Activated CD8-positive, alpha-beta memory T cell treated with anti-CD3 and anti-CD28 coated beads, Interleukin-2, amount 10 ng/mL, durations not matched to agents 7 days and 5 days (primary cell): ENCODE measurements around the gene MSH3. TPM values are rescaled to one million over a fixed set of nuclear protein-coding genes. Genes with fewer than 3 reads are reported as not detected.
"Not testable (repeated sequence)": the region's sequence is repeated elsewhere in the genome, so short reads cannot be mapped to it uniquely, and the experiment has no call there.

Source experiments
- ATAC-seq: fragments of 150-1000 bp; cut with Tn5 transposase; one replicate; pipeline ENCODE4 v1.10.0; 2021; ENCODE audit warnings: moderate library complexity
- CTCF ChIA-PET: fragments of 350-600 bp; sonication (Branson Sonifier 250); formaldehyde crosslinking; loops from one replicate; lab custom pipeline; 2021; ENCODE audit warnings: antibody characterized with exemption; lab: Charles Lee
- DNase-seq: peaks from one replicate; pipeline ENCODE4 v3.0.0-alpha.2; 2020
- H3K27ac Mint-ChIP-seq: one replicate; pipeline ENCODE4 v1.8.0; 2021; ENCODE audit warnings: mild to moderate bottlenecking, mixed read lengths
- H3K27me3 Mint-ChIP-seq: one replicate; pipeline ENCODE4 v1.8.0; 2021; ENCODE audit warnings: mixed read lengths
- H3K36me3 Mint-ChIP-seq: one replicate; pipeline ENCODE4 v1.8.0; 2021; ENCODE audit warnings: mild to moderate bottlenecking, mixed read lengths
- H3K4me1 Mint-ChIP-seq: one replicate; pipeline ENCODE4 v1.8.0; 2021; ENCODE audit warnings: mixed read lengths
- H3K4me3 Mint-ChIP-seq: one replicate; pipeline ENCODE4 v1.8.0; 2021; ENCODE audit warnings: mild to moderate bottlenecking, moderate library complexity, mixed read lengths
- H3K9me3 Mint-ChIP-seq: one replicate; pipeline ENCODE4 v1.8.0; 2022; ENCODE audit warnings: low read depth, mixed read lengths
- total RNA-seq, 2 experiments: library from RNA; stranded (reverse); gene quantifications; one replicate each; pipeline ENCODE4 v1.2.3, GENCODE V29; 2021

Gene MSH3
- total RNA-seq, 2 experiments from 2014 or later = 22.3 to 26.3 TPM

DNA sequence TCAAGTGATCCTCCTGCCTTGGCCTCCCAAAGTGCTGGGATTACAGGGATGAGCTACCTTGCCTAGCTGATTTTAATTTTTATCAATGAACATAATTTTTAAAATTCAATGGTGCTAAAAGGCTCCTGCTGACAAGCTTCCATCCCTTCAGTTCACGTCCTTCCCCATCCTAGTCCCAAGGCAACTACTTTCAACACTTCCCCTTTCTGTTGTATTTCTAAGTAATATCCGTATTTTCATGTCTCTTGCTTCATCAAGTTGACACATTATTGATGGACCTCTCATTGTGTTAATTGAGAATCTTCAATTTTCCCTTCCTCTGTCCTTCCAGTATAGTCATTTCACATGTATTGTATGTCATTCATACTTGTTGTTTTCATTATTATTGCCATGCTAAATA, 211.9 kb downstream of the MSH3 start:
- Mint-ChIP-seq H3K9me3 (no peaks in the 10 kb centered on the region), H3K27me3 (no peaks in the 10 kb centered on the region), H3K36me3 (peaks cover 49% of the 10 kb centered on the region), H3K4me3 (no peak overlapping the region), H3K4me1 (peaks cover 45% of the 10 kb centered on the region), H3K27ac (no peak overlapping the region)
- CTCF ChIA-PET = no interaction called here
- DNase-seq (no peak), ATAC-seq (no peak)

DNA sequence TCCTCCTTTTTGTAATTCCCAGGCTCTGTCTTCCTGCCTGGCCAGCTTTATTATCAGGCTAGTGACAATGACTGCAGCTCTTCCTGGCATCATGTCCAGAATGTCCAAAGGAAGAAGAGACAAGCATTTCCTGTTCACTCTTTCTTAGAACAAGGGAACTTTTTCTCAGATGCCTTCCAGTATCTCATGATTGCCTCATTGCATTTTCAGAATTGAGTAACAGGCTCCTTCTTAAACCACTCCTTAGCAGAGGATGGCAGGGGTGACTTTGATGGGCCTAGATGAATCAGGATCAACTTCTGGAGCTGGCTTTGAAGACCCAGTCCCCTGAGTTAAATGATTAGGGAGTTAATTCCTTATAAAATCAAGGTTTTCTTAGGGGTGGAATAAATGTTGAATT, 212.8 kb downstream of the MSH3 start:
- DNase-seq (no peak), ATAC-seq (peak; percentile 65)
- Mint-ChIP-seq H3K9me3 (no peaks in the 10 kb centered on the region), H3K27ac (no peak overlapping the region), H3K4me3 (no peak overlapping the region), H3K27me3 (no peaks in the 10 kb centered on the region), H3K4me1 (peaks cover 47% of the 10 kb centered on the region), H3K36me3 (peaks cover 56% of the 10 kb centered on the region)
- CTCF ChIA-PET = no interaction called here

GRCh38 chr5:80870442-80870841, 216.0 kb downstream of the MSH3 start:
- DNase-seq (no peak), ATAC-seq (no peak)
- Mint-ChIP-seq H3K36me3 (peaks cover 63% of the 10 kb centered on the region), H3K27me3 (no peaks in the 10 kb centered on the region), H3K4me1 (peaks cover 30% of the 10 kb centered on the region), H3K27ac (no peak overlapping the region), H3K9me3 (no peaks in the 10 kb centered on the region), H3K4me3 (no peak overlapping the region)
- CTCF ChIA-PET = no interaction called here

- Mint-ChIP-seq H3K27me3 (no peaks in the 10 kb centered on the region), H3K4me3 (no peak overlapping the region), H3K4me1 (peaks cover 23% of the 10 kb centered on the region), H3K27ac (no peak overlapping the region), H3K9me3 (no peaks in the 10 kb centered on the region), H3K36me3 (peaks cover 61% of the 10 kb centered on the region)
- DNase-seq = peak; percentile 43
- ATAC-seq = peak; percentile 60
- CTCF ChIA-PET = no interaction called here
Measured at GRCh38 chr5:80871541-80871961, 217.1 kb downstream of the MSH3 start.

GRCh38 chr5:80874162-80874561, 219.7 kb downstream of the MSH3 start:
- Mint-ChIP-seq H3K4me3 (no peak overlapping the region), H3K4me1 (peaks cover 8% of the 10 kb centered on the region), H3K9me3 (no peaks in the 10 kb centered on the region), H3K36me3 (peaks cover 53% of the 10 kb centered on the region), H3K27me3 (no peaks in the 10 kb centered on the region), H3K27ac (no peak overlapping the region)
- CTCF ChIA-PET = no interaction called here
- ATAC-seq (no peak), DNase-seq (no peak)

- DNase-seq (no peak), ATAC-seq (no peak)
- no peak overlapping the region for H3K27ac Mint-ChIP-seq
- H3K36me3 Mint-ChIP-seq = peaks cover 48% of the 10 kb centered on the region
- no peaks in the 10 kb centered on the region for H3K27me3 Mint-ChIP-seq
- no peaks in the 10 kb centered on the region for H3K4me1 Mint-ChIP-seq
- CTCF ChIA-PET = no interaction called here
- no peaks in the 10 kb centered on the region for H3K9me3 Mint-ChIP-seq
- H3K4me3 Mint-ChIP-seq = no peak overlapping the region
Measured at GRCh38 chr5:80877592-80877991, 223.1 kb downstream of the MSH3 start.

GRCh38 chr5:80881726-80882125, 227.3 kb downstream of the MSH3 start:
- H3K9me3 Mint-ChIP-seq = no peaks in the 10 kb centered on the region
- H3K4me3 Mint-ChIP-seq = no peak overlapping the region
- H3K36me3 Mint-ChIP-seq = peaks cover 33% of the 10 kb centered on the region
- no peak for ATAC-seq
- CTCF ChIA-PET = no interaction called here
- peaks cover 10% of the 10 kb centered on the region for H3K4me1 Mint-ChIP-seq
- H3K27ac Mint-ChIP-seq = no peak overlapping the region
- H3K27me3 Mint-ChIP-seq = no peaks in the 10 kb centered on the region
- no peak for DNase-seq

GRCh38 chr5:80883390-80883789, 228.9 kb downstream of the MSH3 start:
- H3K36me3 Mint-ChIP-seq = peaks cover 26% of the 10 kb centered on the region
- CTCF ChIA-PET = interaction anchor here (0.6 kb wide), 2 partner anchors 393 to 1409 kb away, joined by 3 read pairs; no protein-coding TSS in a partner anchor
- DNase-seq, H3K27ac Mint-ChIP-seq, H3K4me3 Mint-ChIP-seq, H3K27me3 Mint-ChIP-seq, H3K9me3 Mint-ChIP-seq, ATAC-seq: not testable (repeated sequence)
- H3K4me1 Mint-ChIP-seq = peaks cover 10% of the 10 kb centered on the region

DNA sequence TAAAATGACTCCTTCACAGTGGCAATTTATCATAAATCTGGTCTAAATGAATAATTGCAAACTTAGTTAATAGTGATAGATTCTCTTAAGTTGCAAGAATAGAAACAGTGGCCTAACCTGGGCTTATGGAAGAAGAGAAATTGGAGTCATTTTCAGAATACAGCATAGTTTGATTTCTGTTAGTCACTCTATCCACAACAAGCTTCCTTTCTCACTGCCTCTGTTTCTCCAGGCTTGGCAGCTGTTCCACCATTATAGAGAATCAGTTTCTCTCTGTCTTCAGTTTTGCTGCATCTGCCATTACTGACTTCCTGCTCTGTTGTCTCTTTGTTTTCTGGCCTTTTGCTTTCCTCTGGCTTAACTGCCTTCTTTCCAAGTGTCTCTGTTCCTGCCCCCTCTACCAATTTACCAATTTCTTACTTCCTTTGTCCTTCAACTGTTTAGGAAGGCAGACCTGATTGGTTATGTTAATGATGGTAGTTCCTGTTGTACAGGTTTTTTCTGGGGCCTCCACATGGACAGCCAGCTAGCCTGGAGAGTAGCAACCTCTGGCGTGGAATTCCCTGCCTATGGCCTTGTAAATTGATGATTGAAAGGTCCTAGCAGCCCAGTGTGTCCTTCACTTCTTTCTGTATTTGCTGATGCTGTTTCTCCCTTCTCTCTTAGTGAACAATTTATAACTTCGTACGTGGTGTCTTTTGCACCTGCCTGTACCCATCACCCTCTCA, 229.8 kb downstream of the MSH3 start:
- CTCF ChIA-PET = no interaction called here
- DNase-seq = no peak
- H3K9me3 Mint-ChIP-seq = no peaks in the 10 kb centered on the region
- peaks cover 26% of the 10 kb centered on the region for H3K36me3 Mint-ChIP-seq
- no peak overlapping the region for H3K4me3 Mint-ChIP-seq
- no peak overlapping the region for H3K27ac Mint-ChIP-seq
- H3K27me3 Mint-ChIP-seq = no peaks in the 10 kb centered on the region
- H3K4me1 Mint-ChIP-seq = peaks cover 10% of the 10 kb centered on the region
- no peak for ATAC-seq

DNA sequence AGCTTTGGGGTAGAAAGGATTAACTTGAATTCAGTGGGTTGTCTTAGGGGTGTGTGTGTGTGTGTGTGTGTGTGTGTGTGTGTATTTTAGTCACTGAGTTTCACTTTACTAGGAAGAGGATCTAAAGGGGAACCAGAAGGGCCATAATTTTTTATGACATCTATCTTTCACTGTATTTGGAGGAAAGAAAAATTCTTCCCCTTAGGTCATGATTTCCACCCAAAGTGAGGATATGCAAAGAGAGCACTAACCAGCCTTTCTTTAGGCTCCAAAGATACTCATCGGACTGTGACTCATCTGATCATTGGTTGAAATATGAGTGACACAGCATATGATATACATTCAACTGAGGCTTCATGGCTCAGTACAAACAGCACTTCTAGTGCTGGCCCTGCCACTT, 230.5 kb downstream of the MSH3 start:
- Mint-ChIP-seq H3K27me3 (no peaks in the 10 kb centered on the region), H3K36me3 (peaks cover 32% of the 10 kb centered on the region), H3K4me3 (no peak overlapping the region), H3K27ac (no peak overlapping the region), H3K9me3 (no peaks in the 10 kb centered on the region), H3K4me1 (peaks cover 10% of the 10 kb centered on the region)
- DNase-seq = no peak
- ATAC-seq = no peak
- CTCF ChIA-PET = no interaction called here

DNA sequence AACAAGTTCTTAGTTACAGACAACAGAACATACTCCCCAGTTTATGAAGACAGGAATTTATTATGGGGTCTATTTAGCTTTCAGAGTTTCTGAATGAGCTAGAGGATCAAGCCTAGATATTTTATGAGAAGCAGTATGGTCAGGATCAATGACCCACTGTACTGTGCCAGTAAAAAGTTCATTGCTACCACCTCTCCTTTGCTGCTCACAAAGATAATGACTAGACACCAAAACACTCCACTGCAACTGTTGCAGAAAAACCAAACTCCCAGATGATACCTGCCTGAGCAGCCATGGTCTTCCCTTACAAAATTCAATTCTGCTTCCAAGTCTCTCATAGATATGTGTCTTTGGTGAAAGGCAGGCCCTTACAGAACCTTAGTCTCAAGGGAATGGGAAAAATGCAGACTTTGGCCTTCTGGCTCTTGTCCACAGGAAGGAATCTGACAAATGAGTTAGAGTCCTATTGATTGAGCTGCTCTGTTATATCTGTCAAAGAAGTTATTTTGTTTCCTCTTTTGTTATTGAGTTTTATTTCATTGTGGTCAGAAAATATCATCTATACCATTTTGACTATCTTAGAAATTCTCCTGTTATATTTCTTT, 231.0 kb downstream of the MSH3 start:
- Mint-ChIP-seq H3K4me1 (peaks cover 10% of the 10 kb centered on the region), H3K4me3 (no peak overlapping the region), H3K36me3 (peaks cover 32% of the 10 kb centered on the region), H3K27ac (no peak overlapping the region), H3K9me3 (no peaks in the 10 kb centered on the region), H3K27me3 (no peaks in the 10 kb centered on the region)
- DNase-seq = no peak
- CTCF ChIA-PET = no interaction called here
- no peak for ATAC-seq

DNA sequence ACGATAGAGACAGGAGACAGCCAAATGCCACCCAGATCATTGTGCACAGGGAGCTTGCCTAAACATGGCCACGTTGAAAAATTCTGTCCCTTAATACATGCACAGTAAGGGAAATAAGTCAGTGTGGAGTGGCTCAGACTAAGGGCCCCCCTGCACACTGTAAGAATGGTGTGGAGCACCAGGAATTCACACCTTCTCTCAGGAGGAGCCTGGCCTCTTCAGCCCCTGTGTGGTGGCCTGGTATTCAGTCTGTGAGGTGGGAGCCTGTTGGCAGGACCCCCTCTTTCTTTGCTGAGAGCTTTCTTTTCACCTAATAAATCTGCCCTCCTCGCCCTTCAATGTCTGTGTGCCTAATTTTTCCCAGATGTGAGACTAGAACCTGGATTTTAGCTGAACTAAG, 239.6 kb downstream of the MSH3 start:
- ATAC-seq (no peak), DNase-seq (no peak)
- H3K27ac Mint-ChIP-seq = no peak overlapping the region
- CTCF ChIA-PET = no interaction called here
- H3K4me1 Mint-ChIP-seq = no peaks in the 10 kb centered on the region
- no peak overlapping the region for H3K4me3 Mint-ChIP-seq
- peaks cover 16% of the 10 kb centered on the region for H3K36me3 Mint-ChIP-seq
- no peaks in the 10 kb centered on the region for H3K27me3 Mint-ChIP-seq
- H3K9me3 Mint-ChIP-seq = no peaks in the 10 kb centered on the region

- CTCF ChIA-PET = no interaction called here
- Mint-ChIP-seq H3K27me3 (no peaks in the 10 kb centered on the region), H3K36me3 (peaks cover 9% of the 10 kb centered on the region), H3K9me3 (no peaks in the 10 kb centered on the region), H3K4me3 (no peak overlapping the region), H3K27ac (no peak overlapping the region), H3K4me1 (no peaks in the 10 kb centered on the region)
- no peak for DNase-seq
- ATAC-seq = no peak
Measured at GRCh38 chr5:80895523-80895922, 241.1 kb downstream of the MSH3 start.

GRCh38 chr5:80902624-80903023, 248.2 kb downstream of the MSH3 start:
- H3K27ac Mint-ChIP-seq, DNase-seq, H3K9me3 Mint-ChIP-seq, CTCF ChIA-PET, H3K27me3 Mint-ChIP-seq, ATAC-seq, H3K4me3 Mint-ChIP-seq, H3K4me1 Mint-ChIP-seq: not testable (repeated sequence)
- H3K36me3 Mint-ChIP-seq = peaks cover 27% of the 10 kb centered on the region
